Keratinocyte (primary cell): Measurements from ENCODE around the gene MTCL1. TPM values are rescaled to one million over a fixed set of nuclear protein-coding genes. Genes with fewer than 3 reads are reported as not detected.

Experiments
- DNase-seq: peaks from one replicate; pipeline ENCODE4 v3.0.0-alpha.2; 2011; ENCODE audit warnings: low read depth, missing footprints, low spot score
- FAIRE-seq: peaks from 2 replicates; lab custom pipeline; 2011; peaks lifted over from hg19 to GRCh38; lab: Jason Lieb, UNC
- H2AFZ ChIP-seq: 2 replicates; pipeline ENCODE4 v1.6.0; 2012; ENCODE audit warnings: low read length, control low read depth, inconsistent platforms; ENCODE audit not compliant: control insufficient read depth
- H3K27ac ChIP-seq: 2 replicates; pipeline ENCODE4 v1.5.1; 2011; ENCODE audit warnings: low read length; ENCODE audit not compliant: control insufficient read depth, insufficient read depth
- H3K27me3 ChIP-seq: 3 replicates; pipeline ENCODE4 v1.6.0; 2011; ENCODE audit warnings: low read length; ENCODE audit not compliant: control insufficient read depth, insufficient read depth; ENCODE audit errors: extremely low read depth
- H3K36me3 ChIP-seq, 2 experiments: 2 replicates in 1 of 2; 3 replicates in 1 of 2; pipeline ENCODE4 v1.5.1; 2011; ENCODE audit warnings: low read length in 2 of 2, mild to moderate bottlenecking in 1 of 2; ENCODE audit not compliant: control insufficient read depth in 2 of 2, insufficient read depth in 2 of 2; ENCODE audit errors: extremely low read depth in 1 of 2
- H3K4me1 ChIP-seq: 3 replicates; pipeline ENCODE4 v1.5.1; 2011; ENCODE audit warnings: low read length; ENCODE audit not compliant: control insufficient read depth, insufficient read depth; ENCODE audit errors: extremely low read depth
- H3K4me2 ChIP-seq: 3 replicates; pipeline ENCODE4 v1.6.0; 2011; ENCODE audit warnings: low read depth, low read length; ENCODE audit not compliant: control insufficient read depth, insufficient read depth; ENCODE audit errors: extremely low read depth
- H3K4me3 ChIP-seq, 3 experiments: fragments of 200-600 bp in 1 of 3; sonication (generic) in 1 of 3; 2 replicates in 2 of 3; 3 replicates in 1 of 3; pipeline ENCODE4 v1.5.1; 2011 to 2016; ENCODE audit warnings: low read length in 3 of 3, mild to moderate bottlenecking in 3 of 3, control low read depth in 2 of 3, inconsistent platforms in 1 of 3, low read depth in 1 of 3, mixed read lengths in 1 of 3, mixed run types in 1 of 3, moderate library complexity in 1 of 3; ENCODE audit not compliant: control insufficient read depth in 2 of 3, insufficient read depth in 2 of 3; ENCODE audit errors: extremely low read depth in 1 of 3
- H3K79me2 ChIP-seq: 2 replicates; pipeline ENCODE4 v1.6.0; 2012; ENCODE audit warnings: low read length; ENCODE audit not compliant: control insufficient read depth, insufficient read depth
- H3K9ac ChIP-seq: 3 replicates; pipeline ENCODE4 v1.6.0; 2011; ENCODE audit warnings: low read length; ENCODE audit not compliant: control insufficient read depth, insufficient read depth; ENCODE audit errors: extremely low read depth
- H3K9me1 ChIP-seq: 3 replicates; pipeline ENCODE4 v1.6.0; 2011; ENCODE audit warnings: low read length; ENCODE audit not compliant: control insufficient read depth, insufficient read depth; ENCODE audit errors: extremely low read depth
- H3K9me3 ChIP-seq: 2 replicates; pipeline ENCODE4 v1.5.1; 2012; ENCODE audit warnings: low read depth, low read length; ENCODE audit not compliant: control insufficient read depth
- H4K20me1 ChIP-seq: 3 replicates; pipeline ENCODE4 v1.6.0; 2011; ENCODE audit warnings: low read length; ENCODE audit not compliant: control insufficient read depth, insufficient read depth; ENCODE audit errors: extremely low read depth
- CTCF ChIP-seq, 3 experiments: IDR thresholded peaks in 1 of 3; conservative IDR thresholded peaks in 1 of 3; optimal IDR thresholded peaks in 1 of 3; 2 replicates in 2 of 3; 3 replicates in 1 of 3; pipeline versions ENCODE3 to v1.5.1; 2011; ENCODE audit warnings: low read length in 3 of 3, mild to moderate bottlenecking in 3 of 3, moderate library complexity in 2 of 3, control low read depth in 1 of 3, inconsistent platforms in 1 of 3; ENCODE audit not compliant: insufficient read depth in 2 of 3; ENCODE audit errors: extremely low read depth in 1 of 3
- EZH2 ChIP-seq: IDR thresholded peaks from one replicate; pipeline ENCODE4 v1.6.1; 2012; ENCODE audit warnings: inconsistent platforms, mild to moderate bottlenecking, low read length, moderate library complexity
- dilution Hi-C: fragments of 300-500 bp; cut with MboI; formaldehyde crosslinking; loops from one replicate; pipeline ENCODE4 v1.7.0; 2020; ENCODE audit warnings: low sequenced_read_pairs; ENCODE audit not compliant: extremely low pct_ligation_motif_present
- polyA plus RNA-seq, 5 experiments: library from polyadenylated mRNA; depleted of rRNA in 3 of 5; stranded (reverse) in 3 of 5; stranded (forward) in 1 of 5; unstranded in 1 of 5; fragments of >200 nt; gene quantifications; 1 replicate in 1 of 5; 2 replicates in 3 of 5; 3 replicates in 1 of 5; pipeline versions ENCODE4 v1.2.1 to v1.2.3, GENCODE V29; 2011 to 2012; ENCODE audit warnings: missing spikeins in 2 of 5, low read depth in 1 of 5, low replicate concordance in 1 of 5

MTCL1 gene
- polyA plus RNA-seq, 1 donor (not counting 4 experiments of a cell fraction or from before 2014, with no cell fraction given), result 15.4 TPM

- Histone ChIP-seq H2AFZ (no peak overlapping the region), H3K4me3 (no peak overlapping the region), H3K27ac (no peak overlapping the region), H3K9me1 (no peaks in the 10 kb centered on the region), H3K4me2 (no peak overlapping the region), H3K27me3 (no peaks in the 10 kb centered on the region), H4K20me1 (no peaks in the 10 kb centered on the region), H3K9me3 (no peaks in the 10 kb centered on the region), H3K79me2 (peaks cover 47% of the 10 kb centered on the region), H3K36me3 (peaks cover 2 to 8% of the 10 kb centered on the region in 2 experiments), H3K9ac (no peak overlapping the region), H3K4me1 (no peaks in the 10 kb centered on the region)
- TF ChIP-seq EZH2 (no peak), CTCF (optimal IDR thresholded peaks at IDR 0.05 in 1 of 3, IDR thresholded peaks at IDR 0.05 in 1 of 3, conservative IDR thresholded peaks at IDR 0.05 in 1 of 3; ENCODE audit: extremely low read depth in 1 of 3, insufficient read depth in 2 of 3, low read length in 3 of 3) (no peak)
- DNase-seq, result no peak
- dilution Hi-C loops, result no loop called here
- no peak for FAIRE-seq
Measured at GRCh38 chr18:8742387-8743361, 37.3 kb downstream of the MTCL1 start.

- no peaks in the 10 kb centered on the region for H4K20me1 ChIP-seq
- H2AFZ ChIP-seq, result no peak overlapping the region
- no peak for TF ChIP-seq CTCF (optimal IDR thresholded peaks at IDR 0.05 in 1 of 3, IDR thresholded peaks at IDR 0.05 in 1 of 3, conservative IDR thresholded peaks at IDR 0.05 in 1 of 3; ENCODE audit: extremely low read depth in 1 of 3, insufficient read depth in 2 of 3, low read length in 3 of 3)
- no peak for TF ChIP-seq EZH2
- no peaks in the 10 kb centered on the region for H3K9me1 ChIP-seq
- no peak overlapping the region for H3K4me2 ChIP-seq
- dilution Hi-C loops, result no loop called here
- no peaks in the 10 kb centered on the region for H3K4me1 ChIP-seq
- no peak for DNase-seq
- FAIRE-seq, result no peak
- H3K9ac ChIP-seq, result no peak overlapping the region
- H3K27me3 ChIP-seq, result no peaks in the 10 kb centered on the region
- H3K36me3 ChIP-seq, result peaks cover 4 to 9% of the 10 kb centered on the region in 2 experiments
- H3K27ac ChIP-seq, result no peak overlapping the region
- H3K79me2 ChIP-seq, result peaks cover 46% of the 10 kb centered on the region
- no peaks in the 10 kb centered on the region for H3K9me3 ChIP-seq
- H3K4me3 ChIP-seq, result no peak overlapping the region
Measured at GRCh38 chr18:8744038-8744437, 38.7 kb downstream of the MTCL1 start.
